Muscle layer of duodenum (tissue), 2 donors: Measurements from ENCODE around the gene PLS1.

Experiments used
- H3K27ac ChIP-seq: one replicate; pipeline ENCODE4 v1.7.0; 2013; ENCODE audit warnings: mild to moderate bottlenecking, low read length
- H3K27me3 ChIP-seq: one replicate; pipeline ENCODE4 v1.7.0; 2013; ENCODE audit warnings: low read depth, mild to moderate bottlenecking, control low read depth, low read length
- H3K36me3 ChIP-seq, 2 donors: one replicate each; pipeline ENCODE4 v1.7.0; 2013; ENCODE audit warnings: low read length in 2 of 2, control low read depth in 1 of 2, mild to moderate bottlenecking in 1 of 2; ENCODE audit not compliant: insufficient read depth in 2 of 2, control insufficient read depth in 1 of 2
- H3K4me1 ChIP-seq, 2 donors: one replicate each; pipeline ENCODE4 v1.7.0; 2013; ENCODE audit warnings: low read length in 2 of 2, mild to moderate bottlenecking in 2 of 2, control low read depth in 1 of 2, moderate library complexity in 1 of 2; ENCODE audit not compliant: insufficient read depth in 2 of 2, control insufficient read depth in 1 of 2
- H3K4me3 ChIP-seq, 2 donors: one replicate each; pipeline ENCODE4 v1.7.0; 2013; ENCODE audit warnings: low read length in 2 of 2, low read depth in 1 of 2, mild to moderate bottlenecking in 1 of 2
- H3K9me3 ChIP-seq, 2 donors: one replicate each; pipeline ENCODE4 v1.7.0; 2013; ENCODE audit warnings: low read length in 2 of 2, control low read depth in 1 of 2, mild to moderate bottlenecking in 1 of 2; ENCODE audit not compliant: control insufficient read depth in 1 of 2
- donor health status: healthy.

The PLS1 gene

GRCh38 chr3:142660893-142661292 is 64.7 kb downstream of the PLS1 start:
- no peak overlapping the region for H3K27ac ChIP-seq
- H3K9me3 ChIP-seq = no peaks in the 10 kb centered on the region

DNA sequence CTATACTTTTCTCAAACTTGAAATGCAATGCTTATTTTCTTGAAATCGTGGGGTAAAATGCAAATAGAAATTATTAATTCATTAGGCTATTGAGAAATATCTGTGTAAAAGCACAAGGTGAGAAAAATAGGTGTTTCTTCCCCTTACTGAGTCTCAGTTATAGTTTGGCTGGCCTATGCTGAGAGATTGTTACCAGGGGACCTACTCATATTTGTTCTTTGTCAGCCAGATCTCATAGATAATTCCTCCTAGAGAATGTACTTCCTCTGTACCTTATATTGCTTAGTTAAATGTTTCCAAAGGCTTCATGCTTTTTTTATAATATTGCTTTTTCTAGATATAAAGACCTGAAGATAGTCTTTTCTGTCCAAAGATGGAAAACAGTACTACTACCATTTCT is 67.7 kb downstream of the PLS1 start:
- Histone ChIP-seq H3K27me3 (no peaks in the 10 kb centered on the region), H3K27ac (peak overlapping the region; percentile 72), H3K4me1 (no peaks in the 10 kb centered on the region)

More at GRCh38 chr3:142660893-142661292, 64.7 kb downstream of the PLS1 start:
- no peak overlapping the region for H3K4me3 ChIP-seq
- no peaks in the 10 kb centered on the region for H3K36me3 ChIP-seq
- no peaks in the 10 kb centered on the region for H3K27me3 ChIP-seq
- H3K4me1 ChIP-seq = no peaks in the 10 kb centered on the region

GRCh38 chr3:142664311-142664710 is 68.1 kb downstream of the PLS1 start:
- Histone ChIP-seq H3K36me3 (no peaks in the 10 kb centered on the region), H3K4me1 (no peaks in the 10 kb centered on the region), H3K27ac (peak overlapping the region; percentile 72), H3K27me3 (no peaks in the 10 kb centered on the region), H3K4me3 (no peak overlapping the region), H3K9me3 (no peaks in the 10 kb centered on the region)

More for the DNA sequence above, 67.7 kb downstream of the PLS1 start:
- no peaks in the 10 kb centered on the region for H3K36me3 ChIP-seq
- H3K9me3 ChIP-seq = no peaks in the 10 kb centered on the region
- no peak overlapping the region for H3K4me3 ChIP-seq

- Histone ChIP-seq H3K27ac (no peak overlapping the region), H3K4me1 (no peaks in the 10 kb centered on the region), H3K27me3 (no peaks in the 10 kb centered on the region), H3K4me3 (no peak overlapping the region), H3K9me3 (no peaks in the 10 kb centered on the region), H3K36me3 (no peaks in the 10 kb centered on the region)
Measured at GRCh38 chr3:142664819-142665218, 68.6 kb downstream of the PLS1 start.

GRCh38 chr3:142670120-142670519 is 73.9 kb downstream of the PLS1 start:
- H3K27me3 ChIP-seq = no peaks in the 10 kb centered on the region
- no peaks in the 10 kb centered on the region for H3K36me3 ChIP-seq
- H3K9me3 ChIP-seq = no peaks in the 10 kb centered on the region
- no peak overlapping the region for H3K27ac ChIP-seq
- H3K4me1 ChIP-seq = no peaks in the 10 kb centered on the region
- H3K4me3 ChIP-seq = no peak overlapping the region

DNA sequence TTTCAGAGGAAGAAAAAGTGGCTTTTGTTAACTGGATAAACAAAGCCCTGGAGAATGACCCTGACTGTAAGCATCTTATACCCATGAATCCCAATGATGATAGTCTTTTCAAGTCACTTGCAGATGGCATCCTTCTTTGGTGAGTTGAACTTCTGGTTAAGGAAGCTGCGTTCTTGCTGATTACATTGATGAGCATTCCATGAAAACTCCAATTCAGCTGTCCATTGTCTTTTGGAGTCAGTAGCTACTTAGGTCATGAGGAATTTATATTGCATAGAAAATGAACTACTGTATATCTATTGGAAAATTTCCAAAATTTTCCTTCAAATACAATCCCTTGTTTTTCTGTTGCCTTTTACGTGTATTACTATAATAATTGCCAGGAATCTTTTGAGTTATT is 80.0 kb downstream of the PLS1 start:
- no peaks in the 10 kb centered on the region for H3K4me1 ChIP-seq
- H3K27ac ChIP-seq = no peak overlapping the region
- no peaks in the 10 kb centered on the region for H3K27me3 ChIP-seq
- no peak overlapping the region for H3K4me3 ChIP-seq
- no peaks in the 10 kb centered on the region for H3K9me3 ChIP-seq
- no peaks in the 10 kb centered on the region for H3K36me3 ChIP-seq

- Histone ChIP-seq H3K4me3 (no peak overlapping the region), H3K27ac (no peak overlapping the region), H3K27me3 (no peaks in the 10 kb centered on the region), H3K4me1 (no peaks in the 10 kb centered on the region), H3K9me3 (no peaks in the 10 kb centered on the region), H3K36me3 (no peaks in the 10 kb centered on the region)
Measured at GRCh38 chr3:142680710-142681109, 84.5 kb downstream of the PLS1 start.

DNA sequence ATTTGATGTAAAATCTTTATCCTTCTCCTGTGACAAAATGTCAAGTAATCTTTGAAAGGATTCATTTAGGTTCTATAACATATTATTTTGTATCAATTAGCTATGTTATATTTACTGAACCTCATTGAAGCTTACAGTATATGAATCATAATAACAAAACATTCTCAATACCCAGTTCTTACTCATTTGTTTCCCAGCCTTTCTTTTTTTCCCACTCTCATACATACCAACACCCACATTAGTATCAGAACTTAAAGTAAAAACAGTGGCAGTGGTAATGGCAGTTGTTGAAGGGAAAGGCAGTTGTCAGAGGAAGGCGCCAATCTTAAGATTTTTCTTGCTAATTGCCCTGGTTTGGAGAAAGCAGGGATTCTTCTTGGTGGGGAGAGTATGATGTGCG is 94.4 kb downstream of the PLS1 start:
- Histone ChIP-seq H3K4me1 (peaks cover 0 to 13% of the 10 kb centered on the region in 2 donors), H3K9me3 (no peaks in the 10 kb centered on the region), H3K27ac (no peak overlapping the region), H3K36me3 (no peaks in the 10 kb centered on the region), H3K27me3 (no peaks in the 10 kb centered on the region), H3K4me3 (no peak overlapping the region)

DNA sequence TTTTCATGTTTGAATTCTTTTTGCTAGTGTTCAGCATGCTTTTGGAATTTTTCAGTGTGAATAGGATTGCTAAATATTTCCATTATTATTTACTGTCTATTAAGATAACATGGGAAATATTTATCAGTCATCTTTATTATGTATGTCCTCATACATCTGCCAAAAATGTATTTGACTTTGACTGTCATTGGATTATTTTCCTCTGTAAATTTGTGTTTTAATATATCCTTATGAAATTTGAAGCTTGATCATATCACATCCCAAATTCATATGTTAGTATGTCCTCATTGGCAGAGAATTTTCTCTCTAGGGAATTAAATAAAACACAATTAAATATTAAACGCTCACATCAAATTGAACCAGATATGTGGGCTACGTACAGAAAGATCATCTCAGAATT is 95.3 kb downstream of the PLS1 start:
- Histone ChIP-seq H3K27me3 (no peaks in the 10 kb centered on the region), H3K27ac (no peak overlapping the region), H3K36me3 (no peaks in the 10 kb centered on the region), H3K4me3 (no peak overlapping the region), H3K9me3 (no peaks in the 10 kb centered on the region), H3K4me1 (peaks cover 0 to 13% of the 10 kb centered on the region in 2 donors)

GRCh38 chr3:142693136-142693853 is 97.1 kb downstream of the PLS1 start:
- Histone ChIP-seq H3K4me3 (no peak overlapping the region), H3K36me3 (no peaks in the 10 kb centered on the region), H3K27ac (no peak overlapping the region), H3K4me1 (peaks cover 0 to 13% of the 10 kb centered on the region in 2 donors), H3K27me3 (no peaks in the 10 kb centered on the region), H3K9me3 (no peaks in the 10 kb centered on the region)

DNA sequence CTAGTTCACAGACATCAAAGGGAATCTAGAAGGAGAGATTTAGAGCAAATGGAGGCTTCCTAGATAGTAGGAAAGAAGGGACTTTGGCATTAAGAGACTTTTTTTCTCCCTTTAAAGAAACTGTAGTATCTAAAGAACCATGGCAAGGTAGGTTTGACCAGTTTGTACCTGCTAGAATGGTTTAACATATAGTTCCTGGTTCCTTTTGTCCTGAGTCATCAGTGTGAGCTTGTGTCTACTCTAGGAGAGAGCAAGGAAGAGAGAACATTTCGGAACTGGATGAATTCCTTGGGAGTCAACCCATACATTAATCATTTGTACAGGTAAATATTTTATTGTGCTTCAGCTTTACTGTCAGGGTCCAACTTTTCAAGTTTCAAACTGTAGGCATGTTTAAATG is 98.0 kb downstream of the PLS1 start:
- H3K4me1 ChIP-seq = peaks cover 0 to 13% of the 10 kb centered on the region in 2 donors
- H3K27me3 ChIP-seq = no peaks in the 10 kb centered on the region
- H3K36me3 ChIP-seq = no peaks in the 10 kb centered on the region
- no peak overlapping the region for H3K4me3 ChIP-seq
- H3K9me3 ChIP-seq = no peaks in the 10 kb centered on the region
- H3K27ac ChIP-seq = no peak overlapping the region

DNA sequence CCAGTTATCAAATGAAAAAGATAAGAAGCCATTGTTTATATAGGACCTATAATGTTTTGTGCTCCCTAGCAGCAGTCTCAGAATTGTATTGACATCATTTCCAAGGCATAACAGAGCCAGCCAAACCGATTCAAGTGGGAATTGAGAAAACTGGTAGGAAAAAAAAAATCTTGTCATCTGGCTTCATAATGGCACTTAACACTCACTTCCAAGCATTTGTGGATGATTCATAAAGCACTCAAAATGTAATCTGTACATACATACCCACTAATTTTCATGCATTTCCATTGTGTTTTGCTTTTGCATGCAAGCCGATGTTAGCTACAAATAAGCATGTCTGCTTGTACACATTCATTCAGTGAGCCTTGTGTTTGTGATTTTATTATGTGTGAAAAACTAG is 109.0 kb downstream of the PLS1 start:
- Histone ChIP-seq H3K4me3 (no peak overlapping the region), H3K4me1 (no peaks in the 10 kb centered on the region), H3K27ac (no peak overlapping the region), H3K36me3 (no peaks in the 10 kb centered on the region), H3K9me3 (no peaks in the 10 kb centered on the region), H3K27me3 (no peaks in the 10 kb centered on the region)
